Stimulated activated naive B cell treated with anti-CD40 and anti-IgM and Interleukin-4, amounts not matched to agents 10 μg/mL and 1 μg/mL and 100 μg/mL, for 72 hours (primary cell): ENCODE results near the gene TOMM20.
"Not testable (repeated sequence)": the region's sequence is repeated elsewhere in the genome, so short reads cannot be mapped to it uniquely, and the experiment has no call there.

Source experiments
- ATAC-seq, 2 donors: fragments of 150-1000 bp; cut with Tn5 transposase; replicated peaks; 2 replicates each; pipeline ENCODE4 v1.10.0; 2021; ENCODE audit warnings: moderate library complexity in 1 of 2
- DNase-seq: peaks from one replicate; pipeline ENCODE4 v3.0.0; 2021
- H3K27ac Mint-ChIP-seq: one replicate; pipeline ENCODE4 v1.8.0; 2022; ENCODE audit warnings: mild to moderate bottlenecking, mixed read lengths
- H3K27me3 Mint-ChIP-seq, 2 donors: one replicate each; pipeline ENCODE4 v1.8.0; 2022; ENCODE audit warnings: mixed read lengths in 2 of 2
- H3K36me3 Mint-ChIP-seq, 2 donors: one replicate each; pipeline ENCODE4 v1.8.0; 2022; ENCODE audit warnings: mixed read lengths in 2 of 2, mild to moderate bottlenecking in 1 of 2
- H3K4me1 Mint-ChIP-seq, 2 donors: one replicate each; pipeline ENCODE4 v1.8.0; 2022; ENCODE audit warnings: mixed read lengths in 2 of 2, mild to moderate bottlenecking in 1 of 2
- H3K4me3 Mint-ChIP-seq, 2 donors: one replicate each; pipeline ENCODE4 v1.8.0; 2022; ENCODE audit warnings: mild to moderate bottlenecking in 2 of 2, mixed read lengths in 2 of 2, moderate library complexity in 1 of 2
- H3K9me3 Mint-ChIP-seq, 2 donors: one replicate each; pipeline ENCODE4 v1.8.0; 2022; ENCODE audit warnings: mixed read lengths in 2 of 2, mild to moderate bottlenecking in 1 of 2

Gene TOMM20

GRCh38 chr1:235128456-235129328, at the start of gene TOMM20:
TSS of gene TOMM20 (minus strand) at chr1:235128837. CDS start at chr1:235128715, 122 bp downstream.
- peak within 1 kb of the TSS; percentile 96 for H3K4me3 Mint-ChIP-seq
- DNase-seq (peak; percentile 96), ATAC-seq (peak; percentile 94 to 97)
- H3K36me3 Mint-ChIP-seq: peaks cover 27 to 40% of the 10 kb centered on the region in 2 donors
- no peaks in the 10 kb centered on the region for H3K9me3 Mint-ChIP-seq
- no peaks in the 10 kb centered on the region for H3K27me3 Mint-ChIP-seq
- H3K27ac Mint-ChIP-seq: peak within 1 kb of the TSS; percentile 99
- H3K4me1 Mint-ChIP-seq: peaks cover 14 to 36% of the 10 kb centered on the region in 2 donors

GRCh38 chr1:235176486-235176885, 47.8 kb upstream of the TOMM20 start:
- Mint-ChIP-seq H3K4me1 (no peaks in the 10 kb centered on the region), H3K4me3 (no peak overlapping the region), H3K27ac (no peak overlapping the region), H3K9me3 (no peaks in the 10 kb centered on the region), H3K27me3 (no peaks in the 10 kb centered on the region), H3K36me3 (peaks cover 28 to 31% of the 10 kb centered on the region in 2 donors)
- DNase-seq: no peak
- ATAC-seq: no peak

GRCh38 chr1:235169986-235170385, 41.3 kb upstream of the TOMM20 start:
- ATAC-seq (no peak), DNase-seq (no peak)
- no peak overlapping the region for H3K27ac Mint-ChIP-seq
- H3K27me3 Mint-ChIP-seq: no peaks in the 10 kb centered on the region
- H3K4me1 Mint-ChIP-seq: no peaks in the 10 kb centered on the region
- no peak overlapping the region for H3K4me3 Mint-ChIP-seq
- H3K36me3 Mint-ChIP-seq: peaks cover 25 to 34% of the 10 kb centered on the region in 2 donors
- H3K9me3 Mint-ChIP-seq: no peaks in the 10 kb centered on the region

- no peak overlapping the region for H3K4me3 Mint-ChIP-seq
- H3K9me3 Mint-ChIP-seq: peaks cover 0 to 2% of the 10 kb centered on the region in 2 donors
- H3K4me1 Mint-ChIP-seq: no peaks in the 10 kb centered on the region
- no peak overlapping the region for H3K27ac Mint-ChIP-seq
- DNase-seq (no peak), ATAC-seq (no peak)
- peaks cover 25 to 32% of the 10 kb centered on the region in 2 donors for H3K36me3 Mint-ChIP-seq
- H3K27me3 Mint-ChIP-seq: no peaks in the 10 kb centered on the region
These were observed 39.7 kb upstream of the TOMM20 start for GRCh38 chr1:235168375-235168774.

GRCh38 chr1:235161685-235162327, 33.2 kb upstream of the TOMM20 start:
- DNase-seq: no peak
- H3K27ac Mint-ChIP-seq: peak overlapping the region; percentile 97
- peaks cover 4 to 27% of the 10 kb centered on the region in 2 donors for H3K4me1 Mint-ChIP-seq

GRCh38 chr1:235160957-235161684, 32.5 kb upstream of the TOMM20 start, which contains the start of gene RBM34:
TSS of gene RBM34 (minus strand) at chr1:235161250. CDS start at chr1:235161226, 24 bp downstream.
- no peaks in the 10 kb centered on the region for H3K27me3 Mint-ChIP-seq
- H3K36me3 Mint-ChIP-seq: peaks cover 19 to 22% of the 10 kb centered on the region in 2 donors
- H3K4me3 Mint-ChIP-seq: peak within 1 kb of the TSS; percentile 91 to 93
- ATAC-seq (peak; percentile 93 to 95), DNase-seq (peak; percentile 87)
- peaks cover 4 to 27% of the 10 kb centered on the region in 2 donors for H3K4me1 Mint-ChIP-seq
- H3K9me3 Mint-ChIP-seq: peaks cover 0 to 2% of the 10 kb centered on the region in 2 donors
- H3K27ac Mint-ChIP-seq: peak within 1 kb of the TSS; percentile 97

More at GRCh38 chr1:235161685-235162327, 33.2 kb upstream of the TOMM20 start:
- Mint-ChIP-seq H3K27me3 (no peaks in the 10 kb centered on the region), H3K4me3 (peak overlapping the region; percentile 91 to 93), H3K9me3 (peaks cover 0 to 2% of the 10 kb centered on the region in 2 donors), H3K36me3 (peaks cover 19 to 22% of the 10 kb centered on the region in 2 donors)
- no peak for ATAC-seq

- Mint-ChIP-seq H3K27me3 (no peaks in the 10 kb centered on the region), H3K4me3 (peak overlapping the region; percentile 91 to 93), H3K27ac (peak overlapping the region; percentile 97), H3K4me1 (peaks cover 4 to 27% of the 10 kb centered on the region in 2 donors), H3K9me3 (peaks cover 0 to 2% of the 10 kb centered on the region in 2 donors), H3K36me3 (peaks cover 19 to 25% of the 10 kb centered on the region in 2 donors)
- DNase-seq (no peak), ATAC-seq (peak; percentile 70 to 72)
These were observed 31.8 kb upstream of the TOMM20 start for GRCh38 chr1:235160383-235160956.

GRCh38 chr1:235159930-235160329, 31.3 kb upstream of the TOMM20 start:
- not testable (repeated sequence) for H3K9me3 Mint-ChIP-seq, H3K27me3 Mint-ChIP-seq, DNase-seq, ATAC-seq
- H3K36me3 Mint-ChIP-seq: peaks cover 19 to 24% of the 10 kb centered on the region in 2 donors
- peaks cover 4 to 27% of the 10 kb centered on the region in 2 donors for H3K4me1 Mint-ChIP-seq
- H3K27ac Mint-ChIP-seq: peak overlapping the region; percentile 97
- peak overlapping the region; percentile 91 to 93 for H3K4me3 Mint-ChIP-seq

- H3K9me3 Mint-ChIP-seq, ATAC-seq, H3K27me3 Mint-ChIP-seq, DNase-seq: not testable (repeated sequence)
- Mint-ChIP-seq H3K4me3 (peak overlapping the region in 1 of 2 donors; percentile 93), H3K4me1 (peaks cover 4 to 29% of the 10 kb centered on the region in 2 donors), H3K27ac (peak overlapping the region; percentile 65), H3K36me3 (peaks cover 21 to 22% of the 10 kb centered on the region in 2 donors)
These were observed 30.6 kb upstream of the TOMM20 start for GRCh38 chr1:235159284-235159683.

GRCh38 chr1:235158680-235159079, 30.0 kb upstream of the TOMM20 start:
- H3K9me3 Mint-ChIP-seq: no peaks in the 10 kb centered on the region
- peaks cover 4 to 35% of the 10 kb centered on the region in 2 donors for H3K4me1 Mint-ChIP-seq
- DNase-seq: no peak
- H3K36me3 Mint-ChIP-seq: peaks cover 23 to 26% of the 10 kb centered on the region in 2 donors
- H3K27ac Mint-ChIP-seq: no peak overlapping the region
- no peaks in the 10 kb centered on the region for H3K27me3 Mint-ChIP-seq
- ATAC-seq: no peak
- H3K4me3 Mint-ChIP-seq: peak overlapping the region in 1 of 2 donors; percentile 39

GRCh38 chr1:235157150-235157549, 28.5 kb upstream of the TOMM20 start:
- peaks cover 4 to 33% of the 10 kb centered on the region in 2 donors for H3K4me1 Mint-ChIP-seq
- H3K9me3 Mint-ChIP-seq: no peaks in the 10 kb centered on the region
- H3K4me3 Mint-ChIP-seq: no peak overlapping the region
- no peak overlapping the region for H3K27ac Mint-ChIP-seq
- no peaks in the 10 kb centered on the region for H3K27me3 Mint-ChIP-seq
- DNase-seq (no peak), ATAC-seq (no peak)
- peaks cover 23 to 26% of the 10 kb centered on the region in 2 donors for H3K36me3 Mint-ChIP-seq

GRCh38 chr1:235156740-235157139, 28.1 kb upstream of the TOMM20 start:
- H3K27me3 Mint-ChIP-seq: no peaks in the 10 kb centered on the region
- peaks cover 3 to 29% of the 10 kb centered on the region in 2 donors for H3K4me1 Mint-ChIP-seq
- no peaks in the 10 kb centered on the region for H3K9me3 Mint-ChIP-seq
- peaks cover 23 to 26% of the 10 kb centered on the region in 2 donors for H3K36me3 Mint-ChIP-seq
- DNase-seq (no peak), ATAC-seq (no peak)
- H3K4me3 Mint-ChIP-seq: no peak overlapping the region
- H3K27ac Mint-ChIP-seq: no peak overlapping the region

- ATAC-seq: no peak
- DNase-seq: no peak
- Mint-ChIP-seq H3K27ac (no peak overlapping the region), H3K36me3 (peaks cover 26 to 29% of the 10 kb centered on the region in 2 donors), H3K27me3 (no peaks in the 10 kb centered on the region), H3K4me3 (no peak overlapping the region), H3K4me1 (peaks cover 2 to 27% of the 10 kb centered on the region in 2 donors), H3K9me3 (no peaks in the 10 kb centered on the region)
These were observed 27.6 kb upstream of the TOMM20 start for GRCh38 chr1:235156265-235156664.
